ENCODE data around the gene SETBP1. TPM values are rescaled to one million over a fixed set of nuclear protein-coding genes. Genes with fewer than 3 reads are reported as not detected.

The SETBP1 gene
- total RNA-seq, 1 donor from 2014 or later, result 39.5 TPM

DNA sequence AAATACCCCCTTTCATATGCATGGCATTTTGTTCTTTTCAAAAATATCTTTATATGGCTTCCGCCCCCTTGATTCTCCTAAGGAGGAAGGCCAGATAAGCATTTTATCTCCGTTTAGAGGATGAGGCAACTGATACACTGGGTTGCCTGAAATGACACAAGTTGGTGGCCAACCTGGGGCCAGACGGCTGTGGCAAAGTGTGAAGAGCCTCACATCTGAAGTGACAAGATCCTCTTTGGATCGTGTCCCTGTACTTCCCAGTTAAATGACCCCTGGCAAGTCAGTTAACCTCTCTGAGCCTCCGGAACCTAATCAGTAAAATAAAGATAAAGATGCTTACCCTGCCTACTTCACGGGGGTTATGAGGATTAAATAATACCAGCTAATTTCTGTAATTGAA is 4.6 kb downstream of the SETBP1 start:
- ATAC-seq, result no peak
- peaks cover 11% of the 10 kb centered on the region for H3K4me1 ChIP-seq
- intact Hi-C loops (cut with DNase I), result no loop called here
- no peak overlapping the region for H3K27ac ChIP-seq
- no peaks in the 10 kb centered on the region for H3K27me3 ChIP-seq
- no peak for DNase-seq
- TF ChIP-seq, protein P1, sequence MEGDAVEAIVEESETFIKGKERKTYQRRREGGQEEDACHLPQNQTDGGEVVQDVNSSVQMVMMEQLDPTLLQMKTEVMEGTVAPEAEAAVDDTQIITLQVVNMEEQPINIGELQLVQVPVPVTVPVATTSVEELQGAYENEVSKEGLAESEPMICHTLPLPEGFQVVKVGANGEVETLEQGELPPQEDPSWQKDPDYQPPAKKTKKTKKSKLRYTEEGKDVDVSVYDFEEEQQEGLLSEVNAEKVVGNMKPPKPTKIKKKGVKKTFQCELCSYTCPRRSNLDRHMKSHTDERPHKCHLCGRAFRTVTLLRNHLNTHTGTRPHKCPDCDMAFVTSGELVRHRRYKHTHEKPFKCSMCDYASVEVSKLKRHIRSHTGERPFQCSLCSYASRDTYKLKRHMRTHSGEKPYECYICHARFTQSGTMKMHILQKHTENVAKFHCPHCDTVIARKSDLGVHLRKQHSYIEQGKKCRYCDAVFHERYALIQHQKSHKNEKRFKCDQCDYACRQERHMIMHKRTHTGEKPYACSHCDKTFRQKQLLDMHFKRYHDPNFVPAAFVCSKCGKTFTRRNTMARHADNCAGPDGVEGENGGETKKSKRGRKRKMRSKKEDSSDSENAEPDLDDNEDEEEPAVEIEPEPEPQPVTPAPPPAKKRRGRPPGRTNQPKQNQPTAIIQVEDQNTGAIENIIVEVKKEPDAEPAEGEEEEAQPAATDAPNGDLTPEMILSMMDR (IDR thresholded peaks at IDR 0.05), result no peak
- no peaks in the 10 kb centered on the region for H3K9me3 ChIP-seq
- H3K36me3 ChIP-seq, result no peaks in the 10 kb centered on the region
- H3K4me3 ChIP-seq, result no peak overlapping the region

DNA sequence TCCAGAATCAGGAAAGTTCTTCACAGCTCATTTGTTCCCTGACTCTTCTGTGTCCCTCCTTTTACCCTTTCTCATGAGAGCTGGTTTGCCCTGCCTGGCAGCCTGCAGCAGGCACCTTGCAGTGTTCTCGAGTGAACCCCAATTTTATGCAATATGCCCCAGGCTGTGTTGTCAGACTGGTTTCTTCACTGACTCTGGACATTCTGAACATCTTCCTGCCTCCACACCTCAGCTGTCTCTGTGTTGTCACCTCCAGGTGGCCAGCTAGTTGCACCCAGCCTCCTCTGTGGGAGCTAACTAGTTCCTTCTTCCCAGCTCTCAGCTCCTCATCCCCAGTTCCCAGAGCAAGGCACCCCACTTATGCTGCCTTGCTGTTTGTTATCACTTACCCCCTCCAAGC is 5.5 kb downstream of the SETBP1 start:
- Histone ChIP-seq H3K27me3 (no peaks in the 10 kb centered on the region), H3K27ac (no peak overlapping the region), H3K36me3 (no peaks in the 10 kb centered on the region), H3K9me3 (no peaks in the 10 kb centered on the region), H3K4me3 (no peak overlapping the region), H3K4me1 (peaks cover 11% of the 10 kb centered on the region)
- TF ChIP-seq, protein P1 (IDR thresholded peaks at IDR 0.05), result no peak
- ATAC-seq (no peak), DNase-seq (no peak)
- intact Hi-C loops (cut with DNase I), result no loop called here

DNA sequence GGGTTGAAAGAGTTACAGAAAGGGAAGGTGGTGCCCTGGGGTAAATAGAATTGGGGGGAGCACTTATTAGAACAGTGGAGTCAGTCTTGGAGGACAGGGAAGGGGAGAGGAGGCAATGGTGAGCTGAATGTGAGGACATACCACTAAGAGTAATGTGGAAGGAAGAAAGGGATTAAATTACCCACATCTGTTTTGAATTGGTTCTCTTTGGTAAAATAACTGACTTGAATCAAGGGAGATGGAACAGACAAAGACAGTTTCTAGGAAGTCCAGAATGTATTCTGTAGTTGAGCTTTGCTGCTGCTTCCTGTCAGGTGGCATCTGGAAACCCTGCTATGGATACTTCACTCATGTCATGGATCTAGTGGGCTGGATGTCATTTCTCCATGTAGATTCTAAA is 6.7 kb downstream of the SETBP1 start:
- no peaks in the 10 kb centered on the region for H3K9me3 ChIP-seq
- DNase-seq, result no peak
- peaks cover 11% of the 10 kb centered on the region for H3K4me1 ChIP-seq
- H3K27ac ChIP-seq, result no peak overlapping the region
- H3K4me3 ChIP-seq, result no peak overlapping the region
- H3K27me3 ChIP-seq, result no peaks in the 10 kb centered on the region
- no peaks in the 10 kb centered on the region for H3K36me3 ChIP-seq
- TF ChIP-seq, protein P1 (IDR thresholded peaks at IDR 0.05), result no peak
- intact Hi-C loops (cut with DNase I), result no loop called here
- no peak for ATAC-seq

DNA sequence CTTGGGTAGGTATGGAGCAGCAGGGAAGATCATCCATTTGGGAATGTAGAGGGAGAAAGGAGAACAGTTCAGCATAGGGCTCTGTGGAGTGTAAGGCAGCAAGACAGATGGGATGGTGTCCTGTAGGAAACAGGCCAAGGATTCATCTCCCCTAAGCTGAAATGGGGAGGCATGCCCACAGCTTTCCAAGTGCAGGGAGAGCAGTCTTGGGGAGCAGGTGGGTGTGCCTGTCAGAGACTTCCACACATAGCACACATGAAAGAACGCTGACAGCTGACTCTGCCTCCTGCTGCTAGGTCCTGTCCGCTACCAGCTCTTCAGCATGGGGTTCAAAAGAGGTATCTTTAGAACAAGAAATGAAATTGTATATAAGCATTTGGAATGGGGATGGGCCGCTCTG is 9.0 kb downstream of the SETBP1 start:
- TF ChIP-seq, protein P1 (IDR thresholded peaks at IDR 0.05), result no peak
- H3K4me1 ChIP-seq, result no peaks in the 10 kb centered on the region
- H3K9me3 ChIP-seq, result no peaks in the 10 kb centered on the region
- H3K36me3 ChIP-seq, result no peaks in the 10 kb centered on the region
- intact Hi-C loops (cut with DNase I), result no loop called here
- no peak for DNase-seq
- H3K4me3 ChIP-seq, result no peak overlapping the region
- H3K27me3 ChIP-seq, result no peaks in the 10 kb centered on the region
- no peak overlapping the region for H3K27ac ChIP-seq
- ATAC-seq, result no peak

DNA sequence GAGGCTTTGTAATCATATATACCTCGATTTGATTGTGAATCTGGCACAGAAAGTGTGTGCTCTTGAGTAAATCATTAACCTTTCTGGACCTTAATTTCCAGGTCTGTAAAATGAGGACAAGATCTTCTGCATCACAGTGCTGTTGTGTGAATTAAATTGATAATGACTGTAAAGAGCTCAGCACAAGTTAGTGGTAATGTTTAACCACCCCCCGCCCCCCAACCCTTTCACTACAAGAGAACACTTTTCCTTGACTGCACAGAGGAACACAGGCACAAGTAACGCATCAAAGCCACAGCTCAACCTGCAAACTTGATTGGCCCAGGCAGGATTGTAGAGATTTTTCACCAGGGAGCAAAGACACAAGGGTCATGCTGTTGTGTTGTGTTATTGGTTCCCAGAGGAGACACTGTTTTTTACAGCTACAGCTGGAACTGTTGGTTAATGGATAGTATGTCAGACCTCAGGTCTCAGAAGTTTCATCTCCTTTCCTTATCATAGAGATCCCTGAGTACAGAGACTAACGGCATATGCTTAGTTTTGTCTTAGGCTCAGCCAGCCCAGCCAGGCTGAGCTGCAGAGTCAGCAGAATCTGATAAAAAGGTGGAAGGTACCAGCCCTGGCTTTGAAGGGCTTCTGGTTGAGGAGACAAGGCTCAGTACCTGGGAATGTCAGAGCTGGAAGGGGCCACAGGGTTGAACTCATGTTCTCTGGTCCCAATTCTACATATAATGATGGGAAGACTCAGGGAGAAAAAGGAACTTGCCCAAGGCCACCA is 10.6 kb downstream of the SETBP1 start:
- no peak overlapping the region for H3K4me3 ChIP-seq
- H3K27me3 ChIP-seq, result no peaks in the 10 kb centered on the region
- H3K4me1 ChIP-seq, result peaks cover 13% of the 10 kb centered on the region
- no peak for ATAC-seq
- intact Hi-C loops (cut with DNase I), result no loop called here
- no peaks in the 10 kb centered on the region for H3K9me3 ChIP-seq
- TF ChIP-seq, protein P1 (IDR thresholded peaks at IDR 0.05), result no peak
- no peak for DNase-seq
- no peaks in the 10 kb centered on the region for H3K36me3 ChIP-seq
- no peak overlapping the region for H3K27ac ChIP-seq
